Stimulated activated memory B cell treated with anti-CD40 and anti-IgM and Interleukin-4, amounts not matched to agents 10 μg/mL and 1 μg/mL and 100 μg/mL, for 72 hours (primary cell): ENCODE data around the gene B4GALT7.
A peak's percentile ranks its signal among the peaks of the same experiment; 100 is the strongest.
"Not testable (repeated sequence)": the region's sequence is repeated elsewhere in the genome, so short reads cannot be mapped to it uniquely, and the experiment has no call there.

Experiments used
- ATAC-seq: fragments of 150-1000 bp; cut with Tn5 transposase; 2 replicates; pipeline ENCODE4 v1.10.0; 2021
- H3K27ac Mint-ChIP-seq: one replicate; pipeline ENCODE4 v1.8.0; 2022; ENCODE audit warnings: mild to moderate bottlenecking, mixed read lengths
- H3K27me3 Mint-ChIP-seq: one replicate; pipeline ENCODE4 v1.8.0; 2022; ENCODE audit warnings: mixed read lengths
- H3K36me3 Mint-ChIP-seq: one replicate; pipeline ENCODE4 v1.8.0; 2022; ENCODE audit warnings: mixed read lengths
- H3K4me1 Mint-ChIP-seq: one replicate; pipeline ENCODE4 v1.8.0; 2022; ENCODE audit warnings: mixed read lengths
- H3K4me3 Mint-ChIP-seq: one replicate; pipeline ENCODE4 v1.8.0; 2022; ENCODE audit warnings: mild to moderate bottlenecking, moderate library complexity, mixed read lengths
- H3K9me3 Mint-ChIP-seq: one replicate; pipeline ENCODE4 v1.8.0; 2022; ENCODE audit warnings: mixed read lengths

The B4GALT7 gene

GRCh38 chr5:177599731-177600507 is at the start of gene B4GALT7:
TSS of gene B4GALT7 (plus strand) at chr5:177600132. CDS start at chr5:177600211, 79 bp downstream.
- no peaks in the 10 kb centered on the region for H3K9me3 Mint-ChIP-seq
- no peaks in the 10 kb centered on the region for H3K27me3 Mint-ChIP-seq
- ATAC-seq: peak; percentile 96
- H3K4me3 Mint-ChIP-seq: peak within 1 kb of the TSS; percentile 88
- peaks cover 38% of the 10 kb centered on the region for H3K4me1 Mint-ChIP-seq
- peaks cover 27% of the 10 kb centered on the region for H3K36me3 Mint-ChIP-seq
- peak within 1 kb of the TSS; percentile 83 for H3K27ac Mint-ChIP-seq

- ATAC-seq: no peak
- peaks cover 7% of the 10 kb centered on the region for H3K36me3 Mint-ChIP-seq
- peaks cover 48% of the 10 kb centered on the region for H3K4me1 Mint-ChIP-seq
- H3K4me3 Mint-ChIP-seq: peak overlapping the region; percentile 77
- H3K27ac Mint-ChIP-seq: peak overlapping the region; percentile 62
- H3K27me3 Mint-ChIP-seq: no peaks in the 10 kb centered on the region
- no peaks in the 10 kb centered on the region for H3K9me3 Mint-ChIP-seq
Observed at GRCh38 chr5:177552839-177553455, 47.0 kb upstream of the B4GALT7 start.

GRCh38 chr5:177553671-177554429 is 46.1 kb upstream of the B4GALT7 start:
- Mint-ChIP-seq H3K9me3 (no peaks in the 10 kb centered on the region), H3K4me1 (peaks cover 39% of the 10 kb centered on the region), H3K36me3 (peaks cover 7% of the 10 kb centered on the region), H3K27me3 (no peaks in the 10 kb centered on the region), H3K4me3 (peak overlapping the region; percentile 77), H3K27ac (peak overlapping the region; percentile 84)
- ATAC-seq: peak; percentile 78

- peak; percentile 98 for ATAC-seq
- no peaks in the 10 kb centered on the region for H3K9me3 Mint-ChIP-seq
- no peaks in the 10 kb centered on the region for H3K27me3 Mint-ChIP-seq
- H3K4me1 Mint-ChIP-seq: peaks cover 37% of the 10 kb centered on the region
- peak within 1 kb of the TSS; percentile 84 for H3K4me3 Mint-ChIP-seq
- H3K27ac Mint-ChIP-seq: peak within 1 kb of the TSS; percentile 84
- peaks cover 7% of the 10 kb centered on the region for H3K36me3 Mint-ChIP-seq
Observed at GRCh38 chr5:177554474-177555111, 45.3 kb upstream of the B4GALT7 start, which contains the start of gene FAM193B. TSS of gene FAM193B (minus strand) at chr5:177554563. CDS start at chr5:177554458, 105 bp downstream.

DNA sequence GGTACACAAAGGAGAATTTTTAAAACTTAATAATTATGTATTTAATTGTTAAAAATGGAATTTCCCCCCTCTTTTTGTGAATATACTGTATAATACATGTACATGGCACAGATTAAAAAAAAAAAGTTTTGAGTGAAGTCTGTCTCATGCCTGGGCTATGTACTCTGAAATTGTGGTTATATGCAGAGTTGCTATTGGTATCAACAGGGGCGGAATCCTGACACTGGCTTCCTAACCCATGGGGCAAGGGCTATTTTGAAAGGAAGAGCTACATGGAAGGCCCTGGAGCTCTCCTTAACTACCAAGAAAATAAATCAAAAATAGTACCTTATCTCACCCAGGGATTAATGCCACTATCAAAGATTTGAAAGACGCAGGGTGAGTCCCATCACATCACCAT is 44.7 kb upstream of the B4GALT7 start:
- Mint-ChIP-seq H3K9me3 (no peaks in the 10 kb centered on the region), H3K27me3 (no peaks in the 10 kb centered on the region), H3K36me3 (peaks cover 7% of the 10 kb centered on the region), H3K27ac (peak overlapping the region; percentile 84), H3K4me1 (peaks cover 35% of the 10 kb centered on the region), H3K4me3 (peak overlapping the region; percentile 84)
- ATAC-seq: no peak

DNA sequence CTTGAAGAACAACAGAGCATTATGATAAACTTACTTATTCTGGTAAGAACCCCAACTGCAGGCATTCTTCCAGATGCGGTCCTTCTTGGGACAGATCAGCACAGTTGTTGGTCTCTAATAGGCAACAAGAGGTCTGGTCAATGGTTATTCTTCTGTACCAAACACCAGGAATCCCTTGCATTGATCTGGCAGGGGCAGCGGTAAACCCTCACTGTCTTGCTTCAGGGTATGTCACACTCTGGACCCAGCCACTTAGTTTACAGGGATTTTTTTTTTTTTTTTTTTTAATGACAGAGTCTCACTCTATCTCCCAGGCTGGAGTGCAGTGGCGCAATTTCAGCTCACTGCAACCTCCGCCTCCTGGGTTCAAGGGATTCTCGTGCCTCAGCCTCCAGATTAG is 44.3 kb upstream of the B4GALT7 start:
- no peak for ATAC-seq
- Mint-ChIP-seq H3K9me3 (no peaks in the 10 kb centered on the region), H3K4me1 (peaks cover 31% of the 10 kb centered on the region), H3K36me3 (peaks cover 7% of the 10 kb centered on the region), H3K27me3 (no peaks in the 10 kb centered on the region), H3K4me3 (no peak overlapping the region), H3K27ac (no peak overlapping the region)

DNA sequence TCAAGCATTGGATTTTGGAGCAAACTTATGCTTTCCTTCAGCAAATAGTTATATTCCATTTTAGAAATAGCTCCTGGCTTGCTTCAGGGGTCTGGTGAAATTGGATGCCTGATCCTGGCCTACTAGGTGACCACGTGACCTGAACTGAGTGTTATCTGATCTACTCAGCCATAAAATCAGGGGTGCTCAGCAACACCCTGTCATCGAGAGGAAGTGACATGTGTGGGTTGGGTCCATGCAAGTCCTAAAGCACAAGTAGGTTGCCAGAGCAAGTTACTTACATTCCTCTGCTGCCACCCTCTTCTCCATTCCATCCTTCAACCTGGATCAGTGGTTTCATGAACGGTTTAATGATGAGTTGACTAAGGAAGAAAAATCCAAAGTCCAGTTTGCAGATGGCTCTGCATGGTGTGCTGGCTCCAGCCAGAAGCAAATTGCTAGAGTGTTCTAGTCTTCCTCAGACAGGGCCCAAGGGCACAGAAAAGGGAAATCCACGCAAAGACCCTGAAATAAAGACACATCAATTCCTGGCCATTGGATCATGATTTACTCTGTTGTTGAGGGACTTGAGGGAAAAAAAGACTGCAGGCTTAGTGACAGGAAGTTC is 42.8 kb upstream of the B4GALT7 start:
- no peak overlapping the region for H3K27ac Mint-ChIP-seq
- H3K27me3 Mint-ChIP-seq: no peaks in the 10 kb centered on the region
- no peak for ATAC-seq
- peaks cover 4% of the 10 kb centered on the region for H3K9me3 Mint-ChIP-seq
- no peak overlapping the region for H3K4me3 Mint-ChIP-seq
- H3K36me3 Mint-ChIP-seq: peaks cover 3% of the 10 kb centered on the region
- peaks cover 22% of the 10 kb centered on the region for H3K4me1 Mint-ChIP-seq

- Mint-ChIP-seq H3K4me3 (no peak overlapping the region), H3K27ac (no peak overlapping the region), H3K36me3 (no peaks in the 10 kb centered on the region), H3K4me1 (peaks cover 15% of the 10 kb centered on the region), H3K27me3 (no peaks in the 10 kb centered on the region), H3K9me3 (peaks cover 4% of the 10 kb centered on the region)
- no peak for ATAC-seq
Observed at GRCh38 chr5:177557796-177558195, 42.1 kb upstream of the B4GALT7 start.

DNA sequence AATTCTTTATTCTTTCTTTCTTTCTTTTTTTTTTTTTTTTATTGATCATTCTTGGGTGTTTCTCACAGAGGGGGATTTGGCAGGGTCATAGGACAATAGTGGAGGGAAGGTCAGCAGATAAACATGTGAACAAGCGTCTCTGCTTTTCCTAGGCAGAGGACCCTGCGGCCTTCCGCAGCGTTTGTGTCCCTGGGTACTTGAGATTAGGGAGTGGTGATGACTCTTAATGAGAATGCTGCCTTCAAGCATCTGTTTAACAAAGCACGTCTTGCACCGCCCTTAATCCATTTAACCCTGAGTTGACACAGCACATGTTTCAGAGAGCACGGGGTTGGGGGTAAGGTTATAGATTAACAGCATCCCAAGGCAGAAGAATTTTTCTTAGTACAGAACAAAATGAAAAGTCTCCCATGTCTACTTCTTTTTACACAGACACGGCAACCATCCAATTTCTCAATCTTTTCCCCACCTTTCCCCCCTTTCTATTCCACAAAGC is 40.4 kb upstream of the B4GALT7 start:
- H3K4me3 Mint-ChIP-seq, H3K4me1 Mint-ChIP-seq, H3K27me3 Mint-ChIP-seq, ATAC-seq, H3K36me3 Mint-ChIP-seq, H3K27ac Mint-ChIP-seq, H3K9me3 Mint-ChIP-seq: not testable (repeated sequence)

GRCh38 chr5:177565046-177565445 is 34.9 kb upstream of the B4GALT7 start:
- Mint-ChIP-seq H3K27ac (no peak overlapping the region), H3K27me3 (peaks cover 31% of the 10 kb centered on the region), H3K9me3 (peaks cover 4% of the 10 kb centered on the region), H3K4me1 (no peaks in the 10 kb centered on the region), H3K4me3 (no peak overlapping the region), H3K36me3 (no peaks in the 10 kb centered on the region)
- ATAC-seq: no peak

DNA sequence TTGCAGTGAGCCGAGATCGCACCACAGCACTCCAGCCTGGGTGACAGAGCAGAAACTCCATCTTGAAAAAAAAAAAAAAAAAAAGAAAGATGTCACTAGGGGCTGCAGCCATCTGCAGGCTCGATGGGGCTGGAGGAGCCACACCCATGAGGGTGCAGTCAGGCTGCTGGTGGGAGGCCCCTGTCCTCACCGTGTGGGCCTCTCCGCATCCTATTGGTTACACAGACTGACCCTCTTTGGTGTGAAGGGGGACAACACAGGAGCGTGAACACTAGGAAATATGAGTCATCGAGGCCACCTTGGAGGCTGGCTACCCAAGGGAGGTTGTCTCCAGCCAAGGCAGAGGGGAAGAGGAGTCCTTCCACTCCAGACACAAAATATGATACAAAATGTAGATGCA is 31.6 kb upstream of the B4GALT7 start:
- H3K36me3 Mint-ChIP-seq: no peaks in the 10 kb centered on the region
- H3K27ac Mint-ChIP-seq: no peak overlapping the region

GRCh38 chr5:177569894-177570293 is 30.0 kb upstream of the B4GALT7 start:
- Mint-ChIP-seq H3K36me3 (no peaks in the 10 kb centered on the region), H3K4me3 (no peak overlapping the region), H3K27ac (no peak overlapping the region), H3K9me3 (peaks cover 3% of the 10 kb centered on the region), H3K27me3 (peaks cover 31% of the 10 kb centered on the region), H3K4me1 (no peaks in the 10 kb centered on the region)
- ATAC-seq: no peak

More for the DNA sequence above, 31.6 kb upstream of the B4GALT7 start:
- no peak for ATAC-seq
- Mint-ChIP-seq H3K9me3 (peaks cover 3% of the 10 kb centered on the region), H3K27me3 (peaks cover 31% of the 10 kb centered on the region), H3K4me3 (no peak overlapping the region), H3K4me1 (no peaks in the 10 kb centered on the region)

GRCh38 chr5:177575488-177575887 is 24.4 kb upstream of the B4GALT7 start:
- H3K36me3 Mint-ChIP-seq: no peaks in the 10 kb centered on the region
- no peak overlapping the region for H3K4me3 Mint-ChIP-seq
- no peak for ATAC-seq

DNA sequence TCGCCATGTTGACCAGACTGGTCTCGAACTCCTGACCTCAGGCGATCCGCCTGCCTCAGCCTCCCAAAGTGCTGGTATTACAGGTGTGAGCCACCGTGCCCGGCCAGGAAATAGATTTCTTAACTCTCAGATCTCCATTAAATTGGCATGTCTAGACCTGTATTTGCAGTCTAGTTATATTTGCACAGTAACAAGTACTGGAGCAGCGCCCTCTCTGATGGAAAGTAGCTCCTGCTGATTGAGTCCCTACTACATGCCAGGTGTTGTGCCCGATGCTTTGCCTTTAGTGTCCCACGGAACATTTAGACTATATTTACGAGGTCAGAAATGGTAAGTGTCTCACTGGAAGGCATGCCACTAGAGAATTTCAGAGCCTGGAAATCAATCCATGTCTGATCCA is 23.8 kb upstream of the B4GALT7 start:
- Mint-ChIP-seq H3K27me3 (no peaks in the 10 kb centered on the region), H3K9me3 (peaks cover 3% of the 10 kb centered on the region), H3K27ac (no peak overlapping the region), H3K4me1 (no peaks in the 10 kb centered on the region), H3K36me3 (no peaks in the 10 kb centered on the region), H3K4me3 (no peak overlapping the region)
- no peak for ATAC-seq

More at GRCh38 chr5:177575488-177575887, 24.4 kb upstream of the B4GALT7 start:
- Mint-ChIP-seq H3K27me3 (no peaks in the 10 kb centered on the region), H3K4me1 (no peaks in the 10 kb centered on the region), H3K9me3 (peaks cover 3% of the 10 kb centered on the region), H3K27ac (no peak overlapping the region)
